Midbrain (tissue), 1 donor: ENCODE measurements around the gene UCN2.

Experiments used
- DNase-seq: peaks from one replicate; lab custom pipeline; 2025; lab: John Stamatoyannopoulos, UW

Gene UCN2, protein sequence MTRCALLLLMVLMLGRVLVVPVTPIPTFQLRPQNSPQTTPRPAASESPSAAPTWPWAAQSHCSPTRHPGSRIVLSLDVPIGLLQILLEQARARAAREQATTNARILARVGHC

DNA sequence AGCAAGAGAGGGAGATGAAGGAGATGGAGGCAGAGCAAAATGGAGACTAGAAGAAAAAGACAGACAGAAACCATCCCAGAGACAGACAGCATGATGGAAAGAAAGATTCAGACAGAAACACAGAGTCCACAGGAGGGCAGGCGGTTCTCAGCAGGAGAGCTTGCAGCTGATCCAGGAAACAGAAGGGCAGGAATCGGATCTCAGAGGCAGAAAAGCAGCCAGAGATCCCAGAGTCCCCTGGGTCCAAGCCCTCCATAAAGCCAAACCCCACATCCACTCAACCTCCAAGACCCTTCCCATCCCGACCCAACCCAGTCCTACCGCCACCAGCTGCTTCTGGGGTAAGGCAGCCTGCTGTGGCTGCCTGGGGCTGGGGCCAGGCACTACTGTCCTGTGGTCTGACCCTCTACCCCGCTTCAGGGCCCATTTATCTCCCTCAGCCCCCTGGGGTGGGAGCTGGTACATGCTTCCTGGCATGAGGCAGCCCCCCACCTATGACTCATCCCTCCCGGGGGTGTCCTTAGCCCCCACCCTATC lies at the start of gene UCN2:
Gene UCN2 (minus strand): TSS at position 400 of the 537 bp plus-strand sequence. CDS start 657 bp downstream, outside the sequence.
- DNase-seq, result no peak

DNA sequence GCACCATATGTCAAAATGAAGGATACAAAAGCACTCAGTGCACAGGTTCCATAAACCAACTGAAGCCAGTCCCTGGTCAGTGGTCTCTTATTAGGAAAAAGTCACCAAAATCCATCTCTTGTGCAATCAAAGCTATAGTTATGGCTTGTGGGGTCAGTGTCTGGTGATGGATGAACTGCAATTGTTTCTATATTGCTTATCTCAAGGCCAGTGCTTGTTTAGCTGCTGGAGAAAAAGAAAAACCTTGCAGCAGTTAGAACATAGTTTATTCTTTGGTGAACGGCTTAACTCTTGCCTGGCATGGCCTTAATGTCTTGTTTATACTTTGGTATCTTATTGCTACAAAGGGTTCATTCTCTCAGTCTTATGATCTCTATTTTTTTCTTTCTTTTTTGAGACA lies 48.7 kb upstream of the UCN2 start:
- DNase-seq, result no peak

DNA sequence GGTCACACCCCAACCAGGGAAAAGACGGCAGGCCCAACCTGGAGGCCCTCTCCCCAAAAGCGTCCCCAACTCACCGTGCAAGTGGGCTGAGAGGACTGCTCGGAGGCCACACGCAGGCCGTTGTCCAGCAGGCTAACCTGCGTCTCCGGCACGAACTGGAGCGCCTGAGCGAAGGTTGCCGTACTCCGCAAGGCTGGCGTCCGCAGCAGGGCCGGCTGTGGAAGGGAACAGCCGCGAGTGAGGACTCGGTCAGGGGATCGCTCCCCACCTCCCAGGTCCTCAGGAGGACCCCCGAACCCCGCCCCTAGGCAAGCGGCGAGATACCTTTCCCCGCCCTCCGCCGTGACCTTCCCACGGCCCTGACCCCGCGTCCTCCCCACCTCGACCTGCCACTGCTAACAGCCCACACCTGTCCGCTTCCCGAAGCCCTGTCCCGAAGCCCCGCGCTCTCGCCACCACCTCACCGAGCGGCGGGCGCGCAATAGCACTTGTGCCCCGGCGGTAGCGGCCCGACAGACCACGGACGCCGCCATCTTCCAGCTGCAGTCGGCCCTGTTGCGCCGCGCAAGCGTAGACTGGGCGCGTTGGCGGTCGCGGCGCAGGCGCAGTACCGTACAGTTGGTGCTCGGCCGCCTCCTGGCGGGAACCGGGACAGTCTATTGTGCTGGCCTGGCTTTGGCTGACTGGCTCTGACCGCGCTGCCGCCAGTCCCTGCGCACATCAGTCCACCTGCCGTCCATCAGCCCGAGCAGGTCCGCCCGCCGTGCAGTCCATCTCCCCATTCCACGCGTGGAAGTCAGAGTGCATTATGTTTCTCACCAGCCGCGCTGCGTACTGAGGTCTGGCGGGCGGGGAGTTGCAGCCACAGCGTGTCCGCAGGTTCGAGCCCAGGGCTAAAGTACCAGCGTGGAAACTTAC lies 45.8 kb upstream of the UCN2 start, which contains the start of gene UQCRC1:
Gene UQCRC1 (minus strand): TSS at position 559 of the 918 bp plus-strand sequence. CDS start 26 bp downstream, at position 533.
- DNase-seq, result peak; percentile 94

DNA sequence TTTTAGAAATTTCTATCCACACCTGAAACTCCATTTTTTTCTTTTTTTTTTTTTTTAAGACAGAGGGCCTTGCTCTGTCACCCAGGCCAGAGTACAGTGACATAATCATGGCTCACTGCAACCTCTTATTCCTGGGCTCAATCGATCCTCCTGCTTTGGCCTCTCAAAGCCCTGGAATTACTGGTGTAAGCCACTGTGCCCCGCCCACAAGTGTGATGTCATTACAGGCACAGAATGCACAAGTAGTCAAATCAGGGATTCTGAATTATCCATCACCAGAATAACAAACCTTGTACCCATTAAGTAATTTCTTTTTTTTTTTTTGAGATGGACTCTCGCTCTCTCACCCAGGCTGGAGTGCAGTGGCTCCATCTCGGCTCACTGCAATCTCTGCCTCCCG lies 43.9 kb upstream of the UCN2 start:
- no peak for DNase-seq

DNA sequence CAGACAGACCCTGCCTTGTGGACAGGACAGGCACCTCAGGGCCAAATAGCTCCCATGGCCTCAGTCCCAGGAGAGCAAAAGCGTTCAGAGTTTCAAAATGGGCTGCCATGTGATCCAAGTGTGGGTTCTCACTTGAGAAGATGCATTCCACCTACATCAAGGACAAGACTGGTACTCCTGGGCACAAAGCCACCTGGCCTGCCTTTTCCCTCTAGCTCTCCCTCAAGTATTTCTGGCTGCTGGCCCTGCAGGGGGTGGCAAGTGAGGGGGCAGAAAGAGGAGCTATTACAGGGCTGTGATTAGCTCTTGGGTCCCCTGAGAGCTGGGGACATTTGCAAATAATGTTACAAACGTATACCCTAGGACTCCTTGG lies 38.0 kb upstream of the UCN2 start:
- DNase-seq, result no peak

DNA sequence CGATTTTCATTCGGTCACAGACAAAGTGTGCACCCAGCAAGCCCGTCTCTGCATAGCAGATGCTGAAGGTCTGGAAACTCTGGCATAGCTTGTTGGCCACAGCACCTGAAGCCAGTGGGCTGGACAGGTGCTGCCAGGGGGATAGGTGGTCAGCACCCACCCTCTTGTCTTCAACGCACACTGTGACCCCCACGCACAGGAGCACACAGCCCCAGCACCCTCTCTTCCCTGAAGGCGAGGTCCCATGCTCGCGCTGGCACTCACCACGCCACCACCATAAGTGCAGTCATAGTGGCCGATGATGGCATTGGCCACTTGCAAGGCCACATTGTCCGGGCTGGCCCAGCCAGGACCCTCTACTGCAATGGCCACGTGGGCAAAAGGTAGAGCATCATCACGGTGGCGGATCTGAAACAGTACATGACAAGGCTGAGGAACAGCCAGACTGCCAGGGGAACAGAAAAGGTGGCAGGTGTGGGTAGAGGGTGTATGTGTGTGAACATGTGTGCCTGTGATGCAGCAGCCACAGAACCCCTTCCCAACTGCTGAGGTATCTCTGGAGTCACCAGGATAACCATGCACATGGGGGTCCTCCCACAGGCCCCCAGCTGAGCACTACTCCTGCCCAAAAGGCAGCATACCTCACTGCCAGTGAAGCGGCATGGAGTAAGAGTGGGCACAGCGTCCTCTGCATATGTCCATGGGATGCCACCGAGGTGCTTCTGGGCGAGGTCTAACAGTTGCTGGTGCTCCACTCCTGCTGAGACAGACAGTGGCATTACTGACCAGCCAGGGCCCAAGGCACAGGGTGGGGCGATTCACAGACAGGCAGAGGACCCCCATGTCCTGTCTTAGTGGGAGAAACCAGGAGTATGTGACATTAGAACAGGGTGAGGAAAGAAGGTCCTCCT lies 37.4 kb upstream of the UCN2 start:
- no peak for DNase-seq

DNA sequence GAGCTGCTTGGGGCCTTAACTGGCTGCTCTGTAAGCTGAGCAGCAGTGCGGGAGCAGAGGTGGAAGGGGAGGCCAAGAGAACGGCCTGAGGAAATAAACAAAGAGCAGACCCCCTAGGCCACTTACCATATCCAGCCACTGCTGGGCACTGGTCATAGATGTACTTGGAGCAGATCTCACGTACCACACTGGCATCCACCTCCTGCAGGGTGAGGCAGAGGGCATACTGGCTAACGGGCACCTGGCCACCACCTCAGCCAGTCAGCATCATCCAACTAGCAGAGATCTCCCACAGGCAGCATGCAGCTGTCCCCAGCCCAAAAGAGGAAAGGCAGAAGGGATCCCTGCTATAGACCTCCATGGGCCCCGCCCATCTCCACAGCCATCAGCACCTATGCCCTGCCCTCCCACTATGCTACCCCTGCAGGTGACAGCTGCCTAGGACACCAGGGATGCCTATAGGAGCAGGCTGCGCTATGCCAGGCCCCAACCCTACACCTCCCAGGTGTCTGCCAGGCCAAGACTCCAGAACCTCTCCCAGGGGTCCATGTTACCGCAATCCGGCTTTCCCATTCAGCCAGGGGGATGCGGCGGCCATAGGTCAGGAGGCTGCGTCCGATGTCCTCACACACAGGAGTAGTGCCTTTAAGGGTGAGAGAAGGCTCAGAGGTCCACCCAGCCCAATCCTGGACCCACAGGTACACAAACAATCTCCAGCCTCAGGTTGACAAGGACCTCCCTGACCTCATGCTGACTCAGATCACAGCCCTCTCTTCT lies 36.1 kb upstream of the UCN2 start:
- DNase-seq, result no peak

DNA sequence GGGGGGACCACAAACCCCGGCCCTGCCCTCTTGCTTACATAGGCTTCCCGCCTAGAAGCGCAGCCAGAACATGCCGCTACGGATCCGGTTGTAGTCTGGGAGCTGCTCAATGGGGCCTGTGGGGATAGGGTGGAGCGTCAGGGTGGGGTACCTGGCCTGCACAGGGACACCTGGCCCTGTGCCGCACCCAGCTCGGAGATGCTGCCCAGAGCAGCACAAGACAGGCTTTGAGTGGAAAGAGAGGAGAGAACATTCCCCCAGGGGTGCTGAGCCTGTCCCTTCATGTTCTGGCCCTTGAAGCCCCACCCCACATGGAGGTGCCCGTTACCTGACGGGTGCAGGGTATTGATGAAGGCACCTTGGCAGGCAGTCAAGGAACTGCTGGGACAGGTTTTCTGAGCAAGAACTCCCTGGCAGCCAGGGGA lies 35.5 kb upstream of the UCN2 start:
- no peak for DNase-seq

DNA sequence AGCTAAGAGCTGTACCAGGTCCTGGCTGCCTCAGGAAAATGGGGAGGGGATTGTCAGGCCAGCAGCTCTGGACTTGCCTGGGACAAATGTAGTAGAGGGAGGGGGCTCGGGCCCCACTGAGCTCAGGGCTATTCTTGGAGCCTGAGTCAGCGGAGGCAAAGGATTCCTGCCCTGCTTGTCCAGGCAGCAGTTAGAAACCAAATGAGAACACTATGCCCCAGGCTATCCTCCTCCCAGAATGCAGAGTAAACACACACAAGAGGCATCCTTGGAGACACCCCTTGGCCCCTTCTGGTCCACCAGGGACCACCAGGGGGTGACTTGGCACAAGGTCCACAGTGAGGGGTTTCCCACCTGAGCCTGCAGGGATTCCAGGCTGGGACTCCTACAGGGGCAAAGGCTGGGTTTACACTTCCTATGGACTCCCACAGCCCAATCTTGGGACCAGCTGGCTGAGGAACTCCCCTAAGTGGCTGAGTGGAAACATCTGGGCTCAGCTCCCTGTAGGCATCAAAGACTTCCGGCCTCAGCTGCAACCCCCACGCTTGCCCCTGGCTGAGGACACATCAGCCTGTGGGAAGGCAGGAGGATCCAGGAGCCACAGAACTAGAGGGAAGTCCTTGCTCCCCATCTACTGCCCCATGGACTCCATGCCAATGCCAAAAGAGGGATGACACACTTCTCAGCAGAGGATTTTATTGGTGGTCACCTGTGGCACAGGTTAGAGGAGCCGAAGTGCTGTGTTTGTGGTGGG lies 34.9 kb upstream of the UCN2 start:
- no peak for DNase-seq

DNA sequence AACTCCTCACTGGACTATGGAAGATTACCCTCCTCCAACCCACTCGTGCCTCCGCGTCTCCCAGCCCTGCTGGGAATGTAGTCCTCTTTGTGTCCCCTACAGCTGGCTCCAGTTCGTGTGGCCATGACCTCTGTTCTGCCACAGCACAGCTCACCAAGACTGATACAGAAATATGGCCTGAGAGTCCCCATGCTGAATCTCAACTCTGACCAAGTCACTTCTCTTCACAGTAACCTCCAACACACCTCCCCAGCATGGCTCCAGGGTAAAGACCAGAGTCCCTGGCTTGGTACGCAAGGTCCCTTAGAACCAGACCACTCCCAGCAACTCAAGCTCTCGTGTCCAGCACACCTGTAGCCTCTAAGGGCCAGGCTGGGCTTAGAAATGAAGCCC lies 33.8 kb upstream of the UCN2 start:
- no peak for DNase-seq

DNA sequence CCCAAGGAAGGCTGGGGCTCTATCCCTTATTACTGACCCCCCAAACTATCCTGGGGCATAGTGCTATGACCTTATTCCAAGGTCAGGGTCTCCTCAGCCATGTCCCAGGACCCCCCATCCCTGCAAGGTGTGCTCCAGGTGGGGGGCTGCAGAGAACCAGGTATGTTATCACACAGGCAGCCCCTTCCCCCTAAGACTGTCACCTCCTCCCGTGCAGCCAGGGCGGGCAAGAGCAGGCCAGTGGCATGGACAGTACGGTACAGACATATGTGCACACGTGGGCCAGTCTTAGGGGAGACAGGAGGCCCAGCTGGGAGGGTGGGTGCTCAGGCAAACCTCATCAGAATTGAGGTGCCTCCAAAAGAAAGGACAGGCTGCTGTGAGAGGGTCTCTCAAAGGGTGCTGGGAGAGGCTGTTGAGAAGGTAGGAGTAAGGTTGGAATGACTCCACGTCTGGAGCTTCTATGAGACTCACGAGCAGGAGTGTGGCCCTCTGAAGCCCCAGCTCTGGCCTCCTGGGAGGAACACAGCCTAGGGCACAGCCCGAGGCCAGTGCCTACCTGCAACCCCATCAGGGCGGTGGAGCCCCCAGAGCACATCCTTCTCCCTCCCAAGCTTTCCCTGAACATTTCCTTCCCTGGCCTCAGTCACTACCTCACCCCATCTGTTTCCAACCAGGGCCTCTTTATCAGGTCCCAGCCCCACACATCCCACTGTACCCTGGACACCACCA lies 33.3 kb upstream of the UCN2 start:
- no peak for DNase-seq

DNA sequence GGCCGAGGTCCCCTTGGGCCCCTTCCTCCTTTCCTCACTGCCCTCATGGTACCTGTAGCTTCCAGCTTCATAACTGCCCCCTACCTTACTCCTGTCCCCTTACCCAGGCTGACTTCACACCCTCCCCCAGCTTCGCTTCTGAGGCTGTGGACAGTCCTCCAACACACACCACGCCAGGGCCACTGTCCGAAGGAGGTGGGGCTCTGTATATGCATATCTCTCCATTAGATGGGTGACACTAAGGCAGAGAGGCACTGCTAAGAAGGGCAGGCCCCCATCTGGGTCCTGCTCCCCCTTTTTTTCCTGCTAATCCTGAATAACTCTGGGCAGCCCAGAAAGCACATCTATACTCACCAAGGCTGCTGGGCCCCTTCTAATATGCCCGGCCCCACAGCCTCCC lies 32.6 kb upstream of the UCN2 start:
- DNase-seq, result no peak

DNA sequence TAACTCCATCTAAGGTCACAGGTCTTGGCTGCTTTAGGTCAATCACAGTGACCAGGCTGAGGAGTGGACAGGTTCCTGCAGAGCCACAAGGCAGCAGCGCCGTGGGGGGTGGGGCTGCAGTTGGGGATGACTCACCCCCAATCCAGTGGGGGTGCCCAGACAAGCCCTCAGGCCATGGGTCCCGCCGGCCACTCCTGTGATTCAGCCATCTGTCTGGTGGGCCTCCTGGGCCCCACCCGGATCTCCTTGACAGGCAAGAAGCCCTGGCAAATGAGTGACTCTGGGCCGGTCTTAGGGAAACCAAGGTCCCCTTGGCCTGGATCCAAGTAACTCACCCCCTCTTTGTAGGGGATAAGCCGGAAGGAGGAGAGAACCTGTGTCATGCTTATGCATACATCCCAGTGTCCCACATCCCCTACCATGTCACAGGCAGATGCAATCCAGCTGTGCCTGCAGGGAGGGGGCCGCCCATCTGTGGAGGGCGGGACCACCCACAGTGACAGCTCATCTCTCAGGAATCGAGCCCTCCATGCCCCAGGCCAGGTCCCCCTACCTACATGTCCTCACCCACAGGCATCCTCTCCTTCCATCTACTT lies 32.0 kb upstream of the UCN2 start:
- DNase-seq, result no peak

DNA sequence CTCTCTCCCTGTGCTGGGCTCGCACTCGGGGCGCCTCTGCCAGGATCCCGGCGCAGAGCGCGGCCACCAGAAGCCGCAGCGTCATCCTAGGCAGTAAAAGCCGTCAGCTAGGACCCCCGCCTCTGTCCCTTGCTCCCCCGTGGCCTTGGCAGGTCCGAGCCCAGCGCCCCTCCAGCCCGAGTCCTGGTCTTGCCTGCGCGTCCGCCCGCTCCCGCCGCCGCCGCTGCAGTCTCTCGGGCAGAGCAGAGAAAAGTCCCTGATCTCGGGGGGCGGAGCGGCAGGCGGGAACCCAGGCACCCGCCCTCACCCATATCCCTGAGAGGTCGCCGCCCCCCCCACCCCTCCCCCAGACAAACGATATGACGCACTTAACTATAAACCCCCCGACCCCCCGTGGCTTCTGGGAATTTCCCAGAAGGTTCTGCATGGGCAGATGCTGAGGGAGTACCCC lies 31.5 kb upstream of the UCN2 start, which contains the start of gene COL7A1:
Gene COL7A1 (minus strand): TSS at position 255 of the 451 bp plus-strand sequence. CDS start 170 bp downstream, at position 85.
- no peak for DNase-seq

DNA sequence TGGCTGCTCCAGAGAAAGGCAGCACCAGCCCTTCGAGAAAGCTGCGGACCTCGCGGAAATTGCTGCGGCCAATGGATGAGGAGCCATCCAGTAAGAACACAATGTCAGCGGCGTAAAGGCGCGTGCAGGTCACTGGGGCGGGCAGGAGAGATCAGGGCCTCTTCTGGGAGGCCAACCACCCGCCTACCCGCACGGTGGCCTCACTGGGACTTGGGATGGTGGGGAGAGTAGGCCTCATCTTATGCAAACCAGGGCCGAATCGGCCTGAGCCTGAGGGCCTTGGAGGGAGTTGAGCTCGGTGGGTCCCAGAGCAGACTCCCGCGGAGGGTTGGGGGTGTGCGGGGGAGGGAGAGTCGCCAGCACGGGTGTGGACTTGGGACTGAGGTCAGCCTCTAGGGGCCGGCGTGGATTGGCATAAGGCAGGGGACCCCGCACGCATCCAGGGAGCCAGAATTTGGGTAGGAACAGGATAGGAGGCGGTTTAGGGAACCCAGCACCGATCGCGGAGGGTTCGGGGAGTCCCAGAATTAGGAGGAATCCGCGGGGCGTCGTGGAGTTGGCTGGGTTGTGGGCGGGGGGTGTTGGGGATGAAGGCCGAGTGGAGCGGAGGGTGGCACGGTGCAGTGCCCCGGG lies 31.0 kb upstream of the UCN2 start:
- DNase-seq, result no peak

DNA sequence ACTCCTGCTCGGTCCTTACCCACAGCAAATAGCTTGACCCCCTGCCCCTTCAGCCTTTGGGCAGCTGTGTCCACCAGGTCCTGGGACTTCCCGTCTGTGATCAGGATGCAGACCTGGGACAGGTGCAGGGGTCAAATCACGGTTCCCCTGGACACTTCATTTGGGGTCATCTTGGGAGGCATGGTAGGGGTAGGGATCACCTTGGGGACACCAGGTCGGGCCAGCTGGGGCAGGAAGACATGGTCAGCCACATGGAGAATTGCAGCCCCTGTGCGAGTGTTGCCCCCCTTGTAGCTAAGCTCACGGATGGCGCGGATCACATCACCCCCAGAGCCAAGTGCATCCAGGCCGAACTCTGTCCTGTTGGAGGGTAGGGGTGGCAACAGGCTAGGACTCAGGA lies 29.8 kb upstream of the UCN2 start:
- DNase-seq, result no peak

DNA sequence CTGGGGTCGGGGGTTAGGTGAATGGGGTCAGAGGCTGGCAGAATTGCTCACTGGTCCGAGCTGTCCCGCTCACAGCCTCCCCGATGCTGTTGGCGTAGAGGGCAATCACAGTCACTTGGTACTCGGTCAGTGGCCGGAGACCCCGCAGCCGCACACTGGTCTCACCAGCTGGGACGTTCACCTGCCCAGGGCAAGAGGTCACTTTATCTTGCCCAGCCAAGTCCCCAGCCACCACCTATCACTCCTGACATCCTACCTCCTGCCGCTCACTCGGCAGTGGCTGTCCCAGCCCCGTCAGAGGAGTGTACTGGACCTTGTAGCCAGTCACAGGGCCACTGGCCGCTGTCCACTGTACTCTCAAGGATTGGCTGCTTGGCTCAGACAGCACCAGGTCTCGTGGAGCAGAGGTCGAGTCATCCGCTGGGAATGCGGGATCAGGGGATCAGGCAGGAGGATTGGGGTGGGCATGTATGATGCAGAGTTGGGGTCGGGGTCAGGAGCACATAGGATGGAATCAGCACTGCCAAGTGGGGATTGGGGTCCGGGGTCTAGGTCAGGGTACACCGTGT lies 29.0 kb upstream of the UCN2 start:
- DNase-seq, result no peak

DNA sequence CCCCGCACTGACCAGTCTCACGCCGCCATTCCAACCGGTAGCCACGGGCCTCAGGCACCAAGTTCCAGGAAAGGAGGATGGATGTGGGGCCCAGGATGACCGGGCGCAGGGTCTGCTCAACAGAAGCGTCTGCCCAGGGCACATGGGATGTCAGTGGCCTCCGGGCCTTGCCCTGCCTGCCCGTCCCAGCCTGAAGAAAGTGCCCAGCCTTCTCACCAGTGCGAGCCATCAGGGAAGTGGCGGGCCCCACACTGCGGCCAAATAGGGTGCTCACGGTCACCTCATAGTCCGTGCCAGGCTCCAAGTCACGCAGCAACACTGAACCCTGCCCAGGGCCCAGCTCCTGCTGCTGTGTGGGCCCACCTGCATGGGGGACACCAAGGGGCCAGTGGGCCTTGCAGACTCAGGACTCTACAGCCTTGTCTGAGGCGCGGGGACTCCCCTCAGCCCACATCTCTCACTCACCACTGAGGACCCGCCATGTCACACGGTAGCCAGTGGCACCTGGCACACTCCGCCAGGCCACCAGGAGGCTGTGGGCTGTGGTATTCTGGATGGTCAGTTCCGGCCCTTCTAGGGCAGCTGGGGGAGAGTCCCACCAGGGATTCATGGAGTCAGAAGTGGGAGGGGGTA lies 28.4 kb upstream of the UCN2 start:
- DNase-seq, result no peak
